Stimulated activated CD8-positive, alpha-beta memory T cell treated with anti-CD3 and anti-CD28 coated beads, Interleukin-2, amount 100 ng/mL, for 48 hours (primary cell): ENCODE measurements around the gene EPS8L1.
"Not testable (repeated sequence)": the region's sequence is repeated elsewhere in the genome, so short reads cannot be mapped to it uniquely, and the experiment has no call there.

Experiments
- DNase-seq, 2 donors: peaks; one replicate each; pipeline ENCODE4 v3.0.0-alpha.2; 2020; ENCODE audit warnings: low read depth in 2 of 2

Gene EPS8L1

DNA sequence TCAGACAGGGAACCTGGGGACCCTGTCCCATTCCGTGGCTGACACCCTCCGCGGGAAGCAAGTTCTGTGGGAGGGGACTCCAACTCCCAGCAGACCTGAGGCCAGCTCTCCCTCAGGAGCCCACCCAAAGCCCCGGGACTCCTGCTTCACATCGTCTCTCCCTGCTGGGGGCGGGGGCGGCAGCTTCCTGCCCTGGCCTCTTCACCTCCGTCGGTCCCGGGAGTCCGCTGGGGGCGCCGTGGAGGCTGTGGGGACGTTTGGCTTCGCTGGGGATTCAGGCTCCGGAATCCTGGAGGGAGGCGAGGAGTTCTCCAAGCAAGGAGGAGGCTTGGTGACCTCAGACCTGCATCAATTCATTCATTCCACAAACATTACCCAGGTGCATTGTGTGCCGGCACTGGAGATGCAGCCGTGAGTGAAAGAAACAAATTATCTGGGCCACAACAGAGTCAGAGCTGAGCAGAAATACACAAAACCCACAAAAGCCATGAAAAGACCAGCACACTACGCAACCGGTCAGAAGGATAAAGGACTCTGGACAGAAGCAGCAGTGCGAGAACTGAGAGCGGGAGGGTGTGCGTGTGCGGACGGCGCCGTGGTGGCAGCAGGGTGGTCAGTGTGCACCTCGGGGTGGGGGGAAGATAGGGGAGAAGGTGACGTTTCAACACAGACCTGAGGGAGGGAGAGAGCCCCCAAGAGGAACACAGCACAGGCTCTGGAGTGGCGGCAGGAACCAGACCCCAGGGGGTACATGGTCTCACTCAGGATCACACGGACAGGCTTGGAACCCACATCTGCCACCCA is 19.0 kb downstream of the EPS8L1 start:
- DNase-seq, result no peak

DNA sequence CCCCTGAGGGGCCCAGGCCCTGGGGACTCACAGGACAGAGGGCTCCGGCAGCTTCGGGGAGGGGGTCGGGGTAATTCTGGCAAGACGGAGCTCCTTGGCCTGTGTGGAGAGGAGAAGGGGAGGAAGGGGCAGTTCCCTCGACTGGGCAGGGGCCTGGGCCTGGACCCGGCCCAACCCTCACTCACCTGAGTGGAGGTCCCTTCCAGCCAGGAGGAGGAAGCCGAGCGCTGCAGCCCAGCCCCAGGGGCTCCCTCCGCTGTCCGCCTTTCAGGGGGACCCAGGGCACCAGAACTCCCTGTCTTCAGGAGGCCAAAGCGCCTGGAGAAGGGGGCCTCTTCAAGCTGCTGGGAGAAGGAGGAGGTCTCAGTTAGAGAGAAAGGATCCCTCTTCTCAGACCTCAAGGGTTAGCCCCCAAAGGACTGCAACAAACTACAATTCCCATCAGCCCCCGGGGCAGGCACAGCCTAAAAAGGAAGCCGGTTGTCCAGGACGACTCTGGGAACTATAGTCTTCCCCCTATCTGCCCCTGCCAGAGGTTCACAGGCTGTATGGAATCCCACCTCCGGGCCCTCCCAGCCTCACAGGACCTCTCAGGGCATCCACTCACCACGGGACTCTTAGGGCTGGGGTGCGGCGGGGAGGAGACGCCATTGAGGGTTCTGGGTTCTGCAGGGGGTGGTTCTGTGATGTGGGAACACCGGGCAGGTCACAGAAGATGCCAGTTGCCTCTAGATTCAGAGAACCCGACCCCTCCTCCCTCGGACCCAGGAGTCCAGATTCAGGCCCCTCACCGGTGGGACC is 19.8 kb downstream of the EPS8L1 start:
- no peak for DNase-seq

DNA sequence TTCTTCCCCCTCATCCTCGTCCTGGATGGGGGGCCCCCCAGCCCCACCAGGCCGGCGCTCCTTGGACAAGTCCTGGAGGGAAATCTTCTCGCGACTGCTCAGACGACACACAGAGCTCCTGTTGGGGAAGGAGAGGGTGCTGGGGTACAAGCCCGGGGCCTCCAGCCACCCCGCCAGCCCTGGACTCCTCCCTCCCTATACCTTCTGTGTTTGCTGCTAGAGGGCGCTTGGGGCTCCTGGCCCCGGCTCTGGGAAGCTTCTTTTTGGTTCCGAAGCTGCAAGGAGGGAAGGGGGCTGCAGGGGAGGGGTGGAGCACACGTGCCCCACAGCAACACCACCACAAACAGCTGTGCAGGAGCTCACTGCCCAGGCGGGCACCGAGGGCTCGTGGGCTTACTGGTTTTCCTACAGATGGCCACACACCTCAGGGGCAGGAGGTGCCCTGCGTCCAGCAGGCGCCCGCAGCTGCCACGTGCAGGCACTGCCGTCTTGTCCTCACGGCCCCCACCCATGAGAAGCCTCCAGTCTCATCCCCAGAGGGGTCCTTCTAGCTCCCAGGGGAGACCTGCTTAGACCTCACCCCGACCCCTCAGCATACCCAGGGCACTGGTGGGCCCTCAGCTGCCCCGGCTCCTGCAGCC is 20.5 kb downstream of the EPS8L1 start:
- DNase-seq, result no peak

DNA sequence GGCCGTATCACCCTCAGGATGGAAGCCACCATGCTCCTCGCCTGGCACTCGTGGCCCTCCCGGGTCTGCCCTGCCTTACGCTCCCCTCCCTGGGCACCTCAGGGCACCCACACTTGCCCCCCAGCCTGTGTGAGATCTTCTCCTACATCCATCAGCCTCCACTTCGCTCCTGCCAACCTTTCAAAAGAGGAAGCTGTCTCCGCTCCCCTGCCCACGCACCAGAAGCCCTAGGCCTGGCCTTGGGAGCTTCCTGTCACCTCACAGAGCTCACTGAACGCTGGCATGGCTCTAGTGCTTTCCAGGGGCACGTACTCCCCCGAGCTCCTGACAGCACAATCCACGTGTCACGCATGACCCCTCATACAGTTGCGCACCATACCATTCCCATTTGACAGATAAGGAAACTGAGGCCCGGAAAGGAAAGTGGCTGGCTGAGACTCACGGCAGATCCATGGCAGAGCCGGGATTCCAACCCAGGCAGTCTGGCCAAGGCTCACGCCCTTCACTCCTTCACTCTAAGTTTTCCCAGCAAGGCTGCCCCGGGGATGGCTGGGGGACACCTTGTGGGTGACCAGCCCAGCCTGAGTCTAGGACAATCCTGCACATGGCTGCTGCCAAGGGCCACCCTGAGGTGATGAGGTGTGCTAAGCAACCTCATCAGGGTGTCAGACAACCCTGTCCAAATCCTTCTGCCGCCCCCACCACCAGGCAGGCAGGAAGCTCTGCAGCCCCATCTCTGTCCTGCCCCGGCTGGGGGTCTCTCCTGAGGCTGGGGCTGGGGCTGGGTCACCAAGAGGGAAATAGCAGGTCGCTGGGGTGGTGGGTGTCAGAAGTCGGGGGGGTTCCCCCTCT is 22.4 kb downstream of the EPS8L1 start:
- no peak for DNase-seq

DNA sequence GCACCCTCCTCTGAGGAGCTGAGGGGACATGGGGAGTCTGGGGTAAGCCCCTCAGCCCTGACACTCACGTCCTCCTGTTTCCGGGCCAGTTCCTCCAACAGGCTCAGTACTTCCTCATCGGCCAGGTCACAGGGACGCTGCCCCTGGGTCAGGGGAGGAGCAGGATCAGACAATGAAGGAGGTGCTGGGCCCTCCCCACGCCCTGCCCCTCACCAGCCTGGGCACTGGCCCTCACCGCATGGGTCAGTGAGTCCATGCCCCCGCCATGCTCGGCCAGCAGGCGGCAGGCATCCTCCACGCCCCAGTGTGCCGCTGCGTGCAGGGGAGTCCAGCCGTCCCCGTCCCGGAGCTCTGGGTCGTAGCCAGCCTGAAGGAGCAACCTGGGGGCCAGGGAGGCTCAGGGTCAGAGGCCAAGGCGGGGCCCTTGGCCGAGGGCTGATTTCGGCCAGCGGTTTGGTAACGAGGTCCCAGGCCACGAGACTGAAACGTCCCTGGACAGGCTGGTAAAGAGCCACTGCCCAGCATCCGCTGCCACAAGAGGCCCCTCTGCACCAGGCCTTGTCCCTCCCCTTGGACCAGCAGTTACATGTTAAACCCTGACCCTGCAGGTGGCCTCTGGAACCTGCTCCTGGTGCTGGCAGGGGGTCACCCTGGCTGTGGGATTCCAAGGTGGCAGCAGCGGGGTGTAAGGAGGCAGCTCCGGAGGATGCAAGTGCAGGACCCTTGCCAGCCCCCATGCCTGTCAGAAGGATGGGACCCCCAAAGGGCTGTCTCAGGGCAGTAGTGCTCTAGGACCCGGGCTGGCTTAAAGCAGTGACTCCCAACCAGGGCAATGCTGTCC is 23.3 kb downstream of the EPS8L1 start:
- DNase-seq, result no peak

DNA sequence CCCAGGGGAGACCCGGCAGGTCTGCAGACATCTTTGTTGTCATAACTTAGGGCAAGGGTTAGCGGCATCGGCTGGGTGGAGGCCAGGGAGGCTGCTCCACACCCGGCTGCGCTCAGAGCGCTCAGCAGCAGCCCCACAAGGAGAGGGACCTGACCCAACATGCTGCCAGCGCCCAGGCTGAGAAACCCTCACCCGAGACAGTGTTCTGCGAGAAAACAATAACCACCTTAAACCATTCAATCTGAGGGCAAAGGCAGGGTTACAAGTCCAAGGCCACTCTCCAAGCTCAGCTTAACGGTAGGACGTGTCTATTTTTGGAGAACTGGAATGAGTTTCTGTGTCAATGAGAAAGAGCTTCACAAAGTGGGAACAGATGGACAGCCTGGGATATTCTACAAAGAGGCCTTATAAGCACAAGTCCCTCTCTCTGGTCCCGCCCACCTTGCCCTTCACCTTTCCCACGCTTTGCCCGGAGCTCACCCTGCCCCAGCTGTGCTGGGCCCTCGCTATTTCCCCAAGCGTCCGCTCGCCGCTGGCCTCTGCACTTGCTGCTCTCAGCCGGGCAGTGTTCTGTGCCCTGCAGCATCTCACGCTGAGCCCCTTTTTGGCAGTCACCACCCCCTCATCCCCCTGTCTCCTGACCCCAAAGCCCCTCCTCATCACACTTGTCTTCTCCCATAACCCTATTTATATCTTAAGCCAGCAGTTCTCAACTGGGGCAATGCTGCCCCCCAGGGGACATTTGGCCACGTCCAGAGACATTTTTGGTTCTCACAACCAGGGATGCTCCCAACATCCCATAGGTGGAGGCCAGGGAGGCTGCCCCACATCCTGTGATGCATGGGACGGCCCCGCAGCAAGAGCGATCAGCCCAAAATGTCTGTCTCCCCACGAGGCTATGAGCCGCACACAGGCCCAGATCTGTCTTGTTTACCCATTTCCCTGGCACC is 24.2 kb downstream of the EPS8L1 start:
- DNase-seq, result no peak

DNA sequence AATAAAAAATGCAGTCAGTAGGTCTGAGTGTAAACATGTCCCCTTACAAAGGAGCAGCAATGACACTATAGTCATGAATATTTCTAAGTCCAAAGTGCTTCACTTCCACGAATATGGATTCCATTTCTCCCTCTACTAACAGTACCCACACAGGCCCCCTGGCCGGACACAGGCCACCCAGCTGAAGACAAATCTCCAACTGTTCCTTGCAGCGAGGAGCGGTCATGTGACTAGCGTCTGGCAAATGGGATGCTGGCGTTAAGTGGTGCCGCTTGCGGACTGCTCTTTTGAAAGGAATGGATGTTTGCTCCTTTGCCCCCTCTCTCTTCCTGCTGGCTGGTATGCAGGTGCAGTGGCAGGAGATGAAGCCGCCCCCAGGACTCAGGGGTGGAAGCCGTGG is 25.6 kb downstream of the EPS8L1 start:
- no peak for DNase-seq

DNA sequence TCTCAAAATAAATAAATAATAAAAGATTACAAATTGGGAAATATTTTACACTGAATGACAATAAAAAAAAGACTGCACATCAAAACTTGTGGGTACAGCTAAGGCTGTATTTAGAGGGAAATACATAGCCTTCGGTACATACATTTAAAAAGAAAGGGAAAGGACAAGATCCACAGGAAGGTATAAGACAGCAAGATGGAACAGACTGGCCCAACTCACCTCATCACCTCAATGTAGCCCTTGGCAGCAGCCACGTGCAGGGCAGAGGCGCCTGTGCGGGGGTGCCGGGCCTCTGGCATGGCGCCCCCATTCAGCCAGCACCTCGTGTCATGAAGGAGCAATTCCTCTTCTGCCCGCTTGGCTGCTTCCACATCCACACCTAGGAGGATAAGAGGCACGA is 27.5 kb downstream of the EPS8L1 start:
- no peak for DNase-seq

DNA sequence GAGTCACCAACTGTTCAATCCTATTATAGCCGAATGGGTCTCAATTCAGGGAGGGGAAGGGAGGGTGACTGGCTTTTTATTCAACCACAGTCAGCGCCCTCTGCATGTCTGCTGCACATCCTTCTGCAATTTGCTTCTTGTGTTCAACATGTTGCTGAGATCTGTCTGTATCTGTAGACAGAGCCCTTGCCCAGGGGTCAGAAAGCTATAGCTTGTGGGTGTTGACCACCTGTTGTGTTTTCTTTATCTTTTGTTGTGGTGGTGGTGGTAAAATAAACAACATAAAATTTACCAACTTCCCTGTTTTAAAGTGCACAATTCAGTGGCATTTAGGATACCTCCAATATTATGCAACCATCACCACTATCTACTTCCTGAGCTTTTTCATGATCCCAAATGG is 29.6 kb downstream of the EPS8L1 start:
- DNase-seq, result no peak

DNA sequence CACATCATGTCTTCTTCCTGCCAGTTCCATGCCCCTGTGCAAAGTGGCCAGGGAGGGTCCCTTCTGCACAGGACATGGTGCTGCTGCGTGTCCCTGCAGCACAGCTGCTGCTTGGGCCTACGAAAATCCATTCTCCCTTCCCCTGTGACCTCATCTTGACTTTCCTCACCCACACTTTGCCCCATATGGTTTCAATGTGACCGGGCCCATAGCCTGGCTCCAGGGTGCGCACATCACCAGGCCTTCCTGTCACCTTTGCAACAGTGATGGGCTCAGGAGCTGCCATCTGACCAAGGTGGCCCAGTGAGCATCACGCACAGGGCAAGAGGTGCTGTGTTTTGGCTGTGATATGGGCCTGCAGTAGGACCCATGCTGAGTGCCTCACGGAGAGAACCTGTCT is 30.9 kb downstream of the EPS8L1 start:
- no peak for DNase-seq

DNA sequence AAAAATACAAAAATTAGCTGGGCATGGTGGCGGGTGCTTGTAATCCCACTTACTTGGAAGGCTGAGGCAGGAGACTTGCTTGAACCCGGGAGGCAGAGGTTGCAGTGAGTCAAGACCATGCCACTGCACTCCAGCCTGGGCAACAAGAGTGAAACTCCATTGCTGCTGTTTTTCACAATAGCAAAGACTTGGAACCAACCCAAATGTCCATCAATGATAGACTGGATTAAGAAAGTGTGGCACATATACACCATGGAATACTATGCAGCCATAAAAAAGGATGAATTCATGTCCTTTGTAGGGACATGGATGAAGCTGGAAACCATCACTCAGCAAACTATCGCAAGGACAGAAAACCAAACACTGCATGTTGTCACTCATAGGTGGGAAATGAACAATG is 31.6 kb downstream of the EPS8L1 start:
- not testable (repeated sequence) for DNase-seq

DNA sequence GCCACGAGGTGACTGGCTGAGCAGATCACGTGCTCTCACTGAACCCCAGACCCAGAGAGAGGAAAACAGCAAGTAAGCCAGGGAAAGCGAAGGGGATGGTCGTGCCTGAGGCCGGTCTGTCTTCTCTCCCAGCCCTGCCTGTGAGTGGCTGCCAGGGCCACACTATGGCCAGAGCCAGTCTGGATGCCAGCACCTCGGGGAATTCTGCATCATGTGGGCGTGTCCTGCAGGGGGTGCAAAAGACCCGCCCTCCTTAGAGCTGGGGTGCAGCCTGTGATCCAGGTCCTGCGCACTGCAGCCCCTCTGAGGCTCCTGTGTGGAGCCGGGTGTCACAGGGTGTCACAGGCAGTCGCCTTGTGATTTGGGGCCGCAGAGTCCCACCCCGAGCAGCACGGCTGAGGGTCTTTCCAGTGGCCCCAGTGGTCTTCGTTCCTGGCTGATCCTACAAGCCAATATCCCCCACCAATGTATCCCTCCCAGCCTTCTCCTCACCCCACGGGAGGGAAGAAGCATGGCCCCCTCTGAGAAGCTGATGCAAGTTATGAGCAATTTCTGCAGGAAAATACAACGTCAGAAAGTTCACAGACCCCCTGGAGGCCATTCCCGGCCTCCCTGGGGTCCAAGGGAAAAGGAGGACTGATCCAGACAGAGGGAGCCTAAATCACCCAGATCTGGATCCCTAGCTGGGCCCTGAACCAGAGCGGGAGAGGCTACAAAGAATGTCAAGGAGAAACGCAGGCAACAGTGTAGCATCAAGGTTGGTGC is 34.0 kb downstream of the EPS8L1 start:
- no peak for DNase-seq

DNA sequence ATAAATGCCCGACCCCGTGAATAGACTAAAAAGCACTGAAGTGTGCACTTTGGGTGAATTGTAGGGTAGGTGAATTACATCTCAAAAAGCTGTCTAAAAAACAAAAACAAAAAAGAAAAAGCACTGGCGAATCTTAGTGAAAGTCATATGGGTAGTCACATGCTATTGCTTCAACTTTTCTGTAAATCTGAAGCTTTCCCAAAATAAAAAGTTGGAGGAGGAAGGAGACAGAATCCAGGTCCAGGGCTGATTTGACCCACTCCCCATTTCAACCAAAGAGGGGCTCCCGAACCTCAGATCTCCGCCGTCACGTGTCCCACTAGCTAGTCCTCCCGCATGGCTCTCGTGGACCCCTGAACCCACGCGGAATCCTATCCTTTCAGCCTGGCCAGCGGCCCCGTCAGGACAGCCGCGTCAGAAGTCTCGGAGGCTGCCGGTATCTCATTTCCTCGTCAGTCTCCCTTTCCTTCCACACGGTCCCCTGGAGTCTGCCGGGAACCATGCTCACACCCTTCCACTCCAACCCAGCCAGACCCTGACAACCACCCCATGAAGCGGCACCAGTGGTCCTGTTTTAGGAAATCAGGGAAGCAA is 35.7 kb downstream of the EPS8L1 start:
- no peak for DNase-seq

DNA sequence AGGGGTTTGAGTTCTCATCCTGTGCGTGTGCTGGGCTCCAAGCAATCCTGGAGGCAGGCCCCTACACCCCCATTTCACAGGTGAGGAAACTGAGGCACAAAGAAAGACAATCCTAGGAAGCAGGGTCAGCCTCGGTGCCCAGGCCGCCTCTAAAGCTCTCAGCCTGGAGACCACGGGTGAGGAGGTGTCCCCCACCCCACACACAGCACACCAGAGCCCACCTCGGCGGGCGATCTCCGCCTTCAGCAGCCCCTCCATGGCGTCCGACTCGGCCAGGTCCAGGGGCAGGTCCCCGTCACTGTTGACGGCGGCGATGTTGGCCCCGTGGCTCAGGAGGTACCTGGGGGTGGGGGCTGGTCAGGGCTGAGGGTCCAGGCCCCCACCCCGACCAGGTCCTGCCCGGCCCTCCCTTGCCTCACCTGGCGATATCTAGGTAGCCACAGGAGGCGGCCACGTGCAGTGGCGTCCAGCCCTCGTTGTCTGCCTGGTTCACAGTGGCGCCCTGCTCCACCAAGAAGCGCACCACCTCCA is 36.6 kb downstream of the EPS8L1 start:
- DNase-seq, result no peak

DNA sequence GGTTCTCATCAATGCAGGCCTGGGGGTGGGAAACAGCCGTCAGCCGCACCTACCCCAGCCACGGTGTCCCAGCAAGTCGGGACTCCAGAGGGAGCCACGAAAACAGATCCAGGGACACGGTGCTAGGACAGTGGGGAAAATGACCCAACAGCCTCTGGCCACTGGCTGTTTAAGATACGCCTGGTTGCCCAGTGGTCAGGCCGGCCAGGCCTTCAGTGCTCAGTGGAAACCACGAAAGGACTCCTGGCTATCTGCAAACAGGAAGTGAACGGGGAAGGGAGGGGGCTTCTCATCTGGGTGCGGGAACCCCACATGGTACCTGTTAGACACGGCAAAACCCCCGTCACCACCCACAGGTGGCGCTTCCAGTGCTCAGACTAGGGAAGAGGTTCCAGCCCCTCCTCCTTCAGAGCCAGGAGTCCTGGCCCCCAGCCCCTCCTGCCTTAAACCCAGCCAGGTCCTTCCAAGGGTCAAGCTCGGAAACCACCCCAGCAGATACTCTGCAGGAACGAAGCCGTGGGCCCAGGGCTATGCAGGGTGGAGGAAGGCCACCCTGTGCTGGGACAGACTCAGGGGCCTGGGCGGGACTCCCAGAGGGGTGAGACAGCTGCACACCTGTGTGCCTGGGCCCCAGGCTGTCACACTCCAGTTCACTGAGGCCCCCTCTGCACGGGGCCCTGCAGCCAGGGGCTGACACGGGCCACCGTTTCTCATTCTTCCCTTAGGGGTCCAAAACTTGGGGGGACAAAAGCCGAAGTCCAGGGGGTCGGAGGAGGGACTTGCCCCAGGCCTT is 37.3 kb downstream of the EPS8L1 start:
- DNase-seq, result no peak

DNA sequence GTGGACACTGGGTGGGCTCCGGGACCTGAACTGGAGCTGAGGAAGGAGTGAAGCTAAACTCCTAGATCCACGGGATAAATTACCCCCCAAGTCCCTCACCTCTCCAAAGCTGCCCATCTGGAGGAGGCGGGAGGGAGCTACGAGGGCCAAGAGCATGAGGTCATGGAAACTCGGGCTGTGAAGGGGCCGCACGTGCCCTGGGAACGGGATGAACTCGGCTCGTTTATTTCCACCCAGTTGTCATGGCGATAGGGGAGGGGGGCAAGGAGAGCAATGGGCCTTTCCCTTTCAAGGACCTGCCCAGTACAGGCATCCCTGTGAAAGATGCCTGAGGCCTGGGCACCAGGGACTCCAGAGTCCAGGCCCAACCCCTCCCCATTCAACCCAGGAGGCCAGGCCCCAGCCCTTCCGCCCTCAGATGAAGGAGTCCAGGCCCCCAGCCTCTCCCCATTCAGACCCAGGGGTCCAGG is 37.9 kb downstream of the EPS8L1 start:
- no peak for DNase-seq

DNA sequence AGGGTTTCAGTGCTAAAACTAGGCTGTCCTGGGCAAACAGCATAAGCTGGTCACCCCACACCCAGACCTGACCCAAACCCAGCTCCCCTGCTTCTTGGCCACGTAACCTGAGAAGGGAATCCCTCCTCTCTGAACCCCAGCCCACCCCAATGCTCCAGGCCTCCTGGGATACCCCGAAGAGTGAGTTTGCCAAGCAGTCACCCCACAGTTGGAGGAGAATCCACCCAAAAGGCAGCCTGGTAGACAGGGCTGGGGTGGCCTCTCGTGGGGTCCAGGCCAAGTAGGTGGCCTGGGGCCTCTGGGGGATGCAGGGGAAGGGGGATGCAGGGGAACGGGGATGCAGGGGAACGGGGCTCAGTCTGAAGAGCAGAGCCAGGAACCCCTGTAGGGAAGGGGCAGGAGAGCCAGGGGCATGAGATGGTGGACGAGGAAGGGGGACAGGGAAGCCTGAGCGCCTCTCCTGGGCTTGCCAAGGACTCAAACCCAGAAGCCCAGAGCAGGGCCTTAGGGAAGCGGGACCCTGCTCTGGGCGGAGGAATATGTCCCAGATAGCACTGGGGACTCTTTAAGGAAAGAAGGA is 39.0 kb downstream of the EPS8L1 start:
- DNase-seq, result no peak
